Gastrocnemius medialis (tissue), 4 donors: ENCODE data around the gene AHRR.

Source experiments
- CTCF ChIP-seq, 5 experiments: fragments of 450-650 bp in 3 of 5; fragments of 200-600 bp in 2 of 5; sonication (generic) in 2 of 5; IDR thresholded peaks in 4 of 5; conservative IDR thresholded peaks in 1 of 5; 1 replicate in 4 of 5; 2 replicates in 1 of 5; pipeline ENCODE4 v1.5.1; 2016 to 2019; ENCODE audit warnings: antibody characterized with exemption in 5 of 5, mild to moderate bottlenecking in 3 of 5, moderate library complexity in 3 of 5
- POLR2A ChIP-seq, 2 donors: fragments of 450-650 bp; IDR thresholded peaks; one replicate each; pipeline ENCODE4 v1.6.1; 2017; ENCODE audit warnings: antibody characterized with exemption in 2 of 2, mild to moderate bottlenecking in 2 of 2, moderate library complexity in 2 of 2

- TF ChIP-seq CTCF (IDR thresholded peaks at IDR 0.05 in 4 of 5, conservative IDR thresholded peaks at IDR 0.05 in 1 of 5) (no peak), POLR2A (IDR thresholded peaks at IDR 0.05) (no peak)
These were observed 11.0 kb upstream of the AHRR start for GRCh38 chr5:310516-310915.
